Astrocyte (in vitro differentiated cells and primary cell): ENCODE measurements around the gene SLFN12. TPM values are rescaled to one million over a fixed set of nuclear protein-coding genes. Genes with fewer than 3 reads are reported as not detected.

Source experiments
- DNase-seq: peaks from one replicate; pipeline ENCODE4 v3.0.0-alpha.2; 2010; ENCODE audit warnings: low read depth
- FAIRE-seq: peaks from 2 replicates; lab custom pipeline; 2011; peaks lifted over from hg19 to GRCh38; lab: Jason Lieb, UNC
- H2AFZ ChIP-seq: 2 replicates; pipeline ENCODE4 v1.6.0; 2012; ENCODE audit warnings: low read depth, low read length, inconsistent platforms
- H3K27ac ChIP-seq: 2 replicates; pipeline ENCODE4 v1.5.1; 2011; ENCODE audit warnings: low read depth, low read length, inconsistent platforms
- H3K27me3 ChIP-seq: 2 replicates; pipeline ENCODE4 v1.6.0; 2011; ENCODE audit warnings: low read length, inconsistent platforms; ENCODE audit not compliant: insufficient read depth
- H3K36me3 ChIP-seq: 2 replicates; pipeline ENCODE4 v1.5.1; 2011; ENCODE audit warnings: low read length, inconsistent platforms; ENCODE audit not compliant: insufficient read depth
- H3K4me1 ChIP-seq: 2 replicates; pipeline ENCODE4 v1.5.1; 2011; ENCODE audit warnings: low read length, inconsistent platforms; ENCODE audit not compliant: insufficient read depth
- H3K4me2 ChIP-seq: 2 replicates; pipeline ENCODE4 v1.6.0; 2012; ENCODE audit warnings: low read length, inconsistent platforms
- H3K4me3 ChIP-seq: 2 replicates; pipeline ENCODE4 v1.5.1; 2011; ENCODE audit warnings: low read depth, mild to moderate bottlenecking, low read length, inconsistent platforms; ENCODE audit not compliant: insufficient read depth
- H3K79me2 ChIP-seq: 2 replicates; pipeline ENCODE4 v1.6.0; 2012; ENCODE audit warnings: mild to moderate bottlenecking, low read length, inconsistent platforms; ENCODE audit not compliant: insufficient read depth
- H3K9ac ChIP-seq: 2 replicates; pipeline ENCODE4 v1.6.0; 2012; ENCODE audit warnings: mild to moderate bottlenecking, low read length, inconsistent platforms
- H3K9me3 ChIP-seq: 2 replicates; pipeline ENCODE4 v1.5.1; 2012; ENCODE audit warnings: low read depth, mild to moderate bottlenecking, low read length, inconsistent platforms; ENCODE audit not compliant: insufficient read depth
- H4K20me1 ChIP-seq: 2 replicates; pipeline ENCODE4 v1.6.0; 2012; ENCODE audit warnings: low read length, inconsistent platforms; ENCODE audit not compliant: insufficient read depth
- H3K27ac Mint-ChIP-seq: one replicate; pipeline ENCODE4 v1.8.0; 2021; ENCODE audit warnings: mild to moderate bottlenecking, mixed read lengths; ENCODE audit not compliant: unreplicated experiment
- H3K27me3 Mint-ChIP-seq: one replicate; pipeline ENCODE4 v1.8.0; 2021; ENCODE audit warnings: low read depth, mixed read lengths; ENCODE audit not compliant: unreplicated experiment
- H3K36me3 Mint-ChIP-seq: one replicate; pipeline ENCODE4 v1.8.0; 2021; ENCODE audit warnings: low read depth, mixed read lengths; ENCODE audit not compliant: unreplicated experiment
- H3K4me1 Mint-ChIP-seq: one replicate; pipeline ENCODE4 v1.8.0; 2021; ENCODE audit warnings: low read depth, mixed read lengths; ENCODE audit not compliant: unreplicated experiment
- H3K4me3 Mint-ChIP-seq: one replicate; pipeline ENCODE4 v1.8.0; 2021; ENCODE audit warnings: mild to moderate bottlenecking, moderate library complexity, mixed read lengths; ENCODE audit not compliant: unreplicated experiment
- H3K9me3 Mint-ChIP-seq: one replicate; pipeline ENCODE4 v1.8.0; 2021; ENCODE audit warnings: mild to moderate bottlenecking, mixed read lengths; ENCODE audit not compliant: unreplicated experiment
- CTCF ChIP-seq: IDR thresholded peaks from 2 replicates; pipeline ENCODE4 v1.5.1; 2011; ENCODE audit warnings: low read depth, mild to moderate bottlenecking, inconsistent platforms, low read length, moderate library complexity; ENCODE audit not compliant: insufficient read depth
- EZH2 ChIP-seq: IDR thresholded peaks from 2 replicates; pipeline ENCODE4 v1.6.1; 2012; ENCODE audit warnings: mild to moderate bottlenecking, low read length, inconsistent platforms; ENCODE audit not compliant: insufficient read depth
- total RNA-seq: library from RNA; stranded (reverse); gene quantifications from 2 replicates; pipeline ENCODE4 v1.2.1, GENCODE V29; 2021

Gene SLFN12
- total RNA-seq, 1 donor from 2014 or later, result 52.5 TPM

- peak within 1 kb of the TSS; percentile 68 for H3K27ac ChIP-seq
- H4K20me1 ChIP-seq, result no peaks in the 10 kb centered on the region
- peaks cover 8% of the 10 kb centered on the region for H3K4me1 Mint-ChIP-seq
- H3K4me3 ChIP-seq, result peak within 1 kb of the TSS; percentile 73
- no peaks in the 10 kb centered on the region for H3K9me3 ChIP-seq
- H3K27me3 Mint-ChIP-seq, result peaks cover 59% of the 10 kb centered on the region
- H3K79me2 ChIP-seq, result no peaks in the 10 kb centered on the region
- H3K36me3 ChIP-seq, result no peaks in the 10 kb centered on the region
- no peaks in the 10 kb centered on the region for H3K36me3 Mint-ChIP-seq
- H2AFZ ChIP-seq, result peak within 1 kb of the TSS; percentile 94
- peak within 1 kb of the TSS; percentile 97 for H3K4me2 ChIP-seq
- peak within 1 kb of the TSS; percentile 30 for H3K27ac Mint-ChIP-seq
- FAIRE-seq, result no peak
- peaks cover 3% of the 10 kb centered on the region for H3K4me1 ChIP-seq
- peak within 1 kb of the TSS; percentile 93 for H3K9ac ChIP-seq
- no peak for TF ChIP-seq CTCF
- TF ChIP-seq EZH2, result no peak
- peak; percentile 72 for DNase-seq
- H3K4me3 Mint-ChIP-seq, result peak within 1 kb of the TSS; percentile 84
- peaks cover 8% of the 10 kb centered on the region for H3K9me3 Mint-ChIP-seq
- peaks cover 26% of the 10 kb centered on the region for H3K27me3 ChIP-seq
Measured at GRCh38 chr17:35373534-35373983, 58.7 kb downstream of the SLFN12 start, which contains the start of gene SLFN11. TSS of gene SLFN11 (minus strand) at chr17:35373621. CDS start at chr17:35363807, 9,814 bp downstream.

- H3K79me2 ChIP-seq, result no peaks in the 10 kb centered on the region
- FAIRE-seq (no peak), DNase-seq (no peak)
- peak overlapping the region; percentile 68 for H3K27ac ChIP-seq
- no peaks in the 10 kb centered on the region for H3K36me3 ChIP-seq
- H3K27me3 ChIP-seq, result peaks cover 25% of the 10 kb centered on the region
- Mint-ChIP-seq H3K36me3 (no peaks in the 10 kb centered on the region), H3K27ac (no peak overlapping the region), H3K4me3 (peak overlapping the region; percentile 84), H3K27me3 (peaks cover 63% of the 10 kb centered on the region), H3K4me1 (peaks cover 8% of the 10 kb centered on the region), H3K9me3 (peaks cover 8% of the 10 kb centered on the region)
- H3K9ac ChIP-seq, result peak overlapping the region; percentile 93
- TF ChIP-seq EZH2 (no peak), CTCF (no peak)
- peak overlapping the region; percentile 97 for H3K4me2 ChIP-seq
- H4K20me1 ChIP-seq, result peaks cover under 1% of the 10 kb centered on the region
- H2AFZ ChIP-seq, result peak overlapping the region; percentile 94
- H3K9me3 ChIP-seq, result no peaks in the 10 kb centered on the region
- peaks cover 3% of the 10 kb centered on the region for H3K4me1 ChIP-seq
- peak overlapping the region; percentile 73 for H3K4me3 ChIP-seq
Measured at GRCh38 chr17:35372846-35373533, 59.3 kb downstream of the SLFN12 start.

GRCh38 chr17:35371934-35372333 lies 60.4 kb downstream of the SLFN12 start:
- Mint-ChIP-seq H3K9me3 (peaks cover 8% of the 10 kb centered on the region), H3K4me3 (no peak overlapping the region), H3K36me3 (no peaks in the 10 kb centered on the region), H3K4me1 (peaks cover 8% of the 10 kb centered on the region), H3K27ac (no peak overlapping the region), H3K27me3 (peaks cover 68% of the 10 kb centered on the region)
- DNase-seq, result no peak
- Histone ChIP-seq H2AFZ (no peak overlapping the region), H3K9ac (no peak overlapping the region), H3K4me1 (peaks cover 3% of the 10 kb centered on the region), H3K9me3 (no peaks in the 10 kb centered on the region), H3K27ac (no peak overlapping the region), H3K36me3 (no peaks in the 10 kb centered on the region), H4K20me1 (peaks cover 3% of the 10 kb centered on the region), H3K27me3 (peaks cover 25% of the 10 kb centered on the region), H3K4me2 (no peak overlapping the region), H3K4me3 (no peak overlapping the region), H3K79me2 (no peaks in the 10 kb centered on the region)
- TF ChIP-seq EZH2 (no peak), CTCF (no peak)
- no peak for FAIRE-seq
